ENCODE data around the gene MIB1.
A peak's percentile ranks its signal among the peaks of the same experiment; 100 is the strongest.
"Not testable (repeated sequence)": the region's sequence is repeated elsewhere in the genome, so short reads cannot be mapped to it uniquely, and the experiment has no call there.

The MIB1 gene

GRCh38 chr18:21740538-21741311, at the start of gene MIB1:
Gene MIB1 (plus strand): TSS chr18:21740792. CDS start chr18:21741584, 792 bp downstream.
- DNase-seq, result peak; percentile 94 to 98

GRCh38 chr18:21693322-21693721, 47.3 kb upstream of the MIB1 start:
- DNase-seq, result no peak

GRCh38 chr18:21700528-21701075, 40.0 kb upstream of the MIB1 start:
- peak; percentile 9 to 17 for DNase-seq

GRCh38 chr18:21701621-21702020, 39.0 kb upstream of the MIB1 start:
- no peak for DNase-seq

- no peak for DNase-seq
Observed at GRCh38 chr18:21702602-21703001, 38.0 kb upstream of the MIB1 start.

- DNase-seq, result no peak
Observed at GRCh38 chr18:21703241-21703820, 37.3 kb upstream of the MIB1 start.

GRCh38 chr18:21704603-21705364, 35.8 kb upstream of the MIB1 start, which contains the start of gene ABHD3:
Gene ABHD3 (minus strand): TSS chr18:21704774. CDS start chr18:21704665, 109 bp downstream.
- peak; percentile 84 to 93 for DNase-seq

- DNase-seq, result no peak
Observed at GRCh38 chr18:21706386-21706865, 34.2 kb upstream of the MIB1 start.

- DNase-seq, result not testable (repeated sequence)
Observed at GRCh38 chr18:21707130-21707529, 33.5 kb upstream of the MIB1 start.

GRCh38 chr18:21714474-21714873, 26.1 kb upstream of the MIB1 start:
- no peak for DNase-seq

GRCh38 chr18:21722687-21723086, 17.9 kb upstream of the MIB1 start:
- no peak for DNase-seq

GRCh38 chr18:21725201-21725600, 15.4 kb upstream of the MIB1 start:
- no peak for DNase-seq

GRCh38 chr18:21727702-21728101, 12.9 kb upstream of the MIB1 start:
- no peak for DNase-seq

GRCh38 chr18:21733011-21733410, 7.6 kb upstream of the MIB1 start:
- DNase-seq, result no peak

- no peak for DNase-seq
Observed at GRCh38 chr18:21735452-21736015, 5.1 kb upstream of the MIB1 start.

- DNase-seq, result not testable (repeated sequence)
Observed at GRCh38 chr18:21736926-21737325, 3.7 kb upstream of the MIB1 start.

- DNase-seq, result no peak
Observed at GRCh38 chr18:21739604-21740537, 721 bp upstream of the MIB1 start.

GRCh38 chr18:21741312-21741561, 645 bp downstream of the MIB1 start:
- DNase-seq, result no peak

GRCh38 chr18:21741562-21742314, 1.1 kb downstream of the MIB1 start:
- DNase-seq, result peak; percentile 19 to 29

- DNase-seq, result no peak
Observed at GRCh38 chr18:21742315-21742687, 1.7 kb downstream of the MIB1 start.

- DNase-seq, result no peak
Observed at GRCh38 chr18:21743166-21743832, 2.7 kb downstream of the MIB1 start.

All from inflammatory macrophage treated with lipopolysaccharide for 1 hour (primary cell).